HG02970 (cell line): ENCODE results near the gene DNAH1.

Experiments
- ATAC-seq: cut with Tn5 transposase; IDR thresholded peaks from one replicate; pipeline ENCODE4 v1.9.1; 2021; ENCODE audit warnings: mild to moderate bottlenecking, moderate library complexity, moderate number of reproducible peaks; ENCODE audit not compliant: unreplicated experiment, low FRiP score

Gene DNAH1

DNA sequence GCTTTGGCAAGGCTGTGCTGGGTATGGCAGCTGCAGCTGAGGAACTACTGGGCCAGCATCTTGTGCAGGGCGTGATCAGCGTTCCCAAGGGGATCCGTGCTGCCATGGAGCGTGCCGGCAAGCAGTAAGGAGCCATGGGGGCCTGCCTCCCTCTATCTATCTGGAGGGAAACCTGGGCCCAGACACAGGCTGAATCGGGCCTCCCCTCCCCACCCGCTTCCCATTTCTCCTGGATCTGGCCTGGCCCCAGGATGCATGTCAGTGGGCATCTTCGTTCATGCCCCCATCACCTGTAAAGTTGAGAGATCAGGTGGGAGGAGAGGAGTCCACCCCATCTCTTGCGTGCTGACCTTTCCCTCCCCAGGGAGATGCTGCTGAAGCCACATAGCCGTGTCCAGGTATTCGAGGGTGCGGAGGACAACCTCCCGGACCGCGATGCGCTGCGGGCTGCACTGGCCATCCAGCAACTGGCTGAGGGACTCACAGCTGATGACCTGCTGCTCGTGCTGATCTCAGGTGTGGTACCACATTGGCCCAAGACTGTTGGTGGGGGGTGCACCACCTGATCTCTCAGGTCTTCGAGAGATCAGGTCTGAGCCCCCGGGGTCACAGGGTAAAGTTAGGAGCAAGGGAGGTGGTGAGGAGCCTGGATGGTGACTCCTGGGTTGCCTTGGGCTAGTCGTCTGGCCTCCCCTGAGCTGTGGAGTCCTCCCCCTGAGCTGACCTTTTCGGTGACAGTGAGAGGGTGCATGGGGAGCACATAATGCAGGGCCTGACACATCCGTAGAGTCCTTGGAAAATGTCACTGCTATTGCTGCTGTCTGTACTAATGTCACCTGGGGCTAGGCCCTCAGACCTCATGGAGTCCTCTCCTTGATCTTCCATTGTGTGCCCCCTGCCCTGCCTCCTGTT lies 25.3 kb upstream of the DNAH1 start:
- ATAC-seq: no peak

DNA sequence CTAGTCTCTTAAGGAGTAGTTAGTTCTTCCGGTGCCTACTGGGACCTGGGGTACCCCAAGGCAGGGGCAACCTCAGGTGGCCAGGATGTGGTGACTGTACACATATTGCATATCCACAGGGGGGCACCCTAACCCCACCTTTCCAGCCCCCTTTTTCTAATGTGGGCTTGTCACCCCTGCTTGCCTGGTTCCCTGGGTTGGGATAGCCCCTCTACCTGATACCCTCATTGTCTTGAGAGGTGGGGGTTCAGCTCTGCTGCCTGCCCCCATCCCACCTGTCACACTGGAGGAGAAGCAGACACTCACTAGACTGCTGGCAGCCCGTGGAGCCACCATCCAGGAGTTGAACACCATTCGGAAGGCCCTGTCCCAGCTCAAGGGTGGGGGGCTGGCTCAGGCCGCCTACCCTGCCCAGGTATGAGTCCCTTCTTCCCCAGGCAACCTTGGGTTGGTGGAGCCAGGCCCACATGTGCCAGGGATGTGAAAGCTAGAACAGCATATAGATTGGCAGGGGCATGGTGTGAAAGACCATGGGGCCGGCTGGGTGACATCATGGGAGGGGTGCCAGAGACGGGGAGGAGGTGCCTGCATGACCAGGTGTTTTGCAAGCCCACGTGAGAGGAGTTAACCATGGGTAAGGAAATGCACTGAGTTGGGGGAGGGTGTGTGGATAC lies 24.5 kb upstream of the DNAH1 start:
- ATAC-seq: no peak

GRCh38 chr3:52292247-52293065 lies 23.7 kb upstream of the DNAH1 start:
- ATAC-seq: no peak

- ATAC-seq: no peak
Observed at GRCh38 chr3:52293491-52294319, 22.4 kb upstream of the DNAH1 start.

DNA sequence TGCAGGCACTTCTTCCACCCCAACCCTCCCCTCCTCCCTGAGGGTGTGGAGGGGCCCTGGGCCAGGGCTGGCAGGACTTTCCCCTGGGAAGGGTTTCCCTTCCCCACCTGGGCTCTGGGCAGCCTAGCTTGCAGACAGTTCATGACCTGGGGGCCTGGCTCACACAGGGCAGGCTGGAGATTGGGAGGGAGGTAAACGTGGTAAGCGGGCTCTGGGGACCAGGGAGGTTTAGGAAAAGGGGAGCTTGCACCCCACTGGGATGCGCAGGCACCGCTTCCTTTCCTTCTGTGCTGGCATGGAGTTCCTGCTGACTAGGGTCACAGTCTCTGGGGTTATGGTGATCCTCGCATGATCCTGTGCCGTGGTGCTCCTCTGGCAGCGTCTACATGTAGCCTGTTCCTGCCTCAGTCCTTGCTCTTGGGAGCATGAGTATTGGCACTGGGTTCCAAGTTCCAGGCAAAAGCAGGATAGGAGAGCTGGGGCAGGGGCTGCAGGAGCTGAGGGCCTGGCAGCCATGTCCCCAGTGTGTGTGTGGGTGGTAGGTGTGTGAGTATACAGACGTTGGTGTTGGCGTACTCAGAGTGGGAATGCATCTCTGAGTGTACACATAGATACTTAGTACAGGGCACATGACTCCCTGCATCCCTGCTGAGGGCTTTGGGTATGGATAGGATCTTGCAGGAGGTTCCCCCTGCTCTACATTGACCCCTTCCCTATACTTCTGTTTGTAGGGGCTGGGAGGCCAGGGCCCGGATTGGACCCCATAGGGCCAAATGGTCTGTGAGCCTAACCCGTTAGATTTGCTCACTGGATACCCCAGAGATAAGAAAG lies 21.6 kb upstream of the DNAH1 start:
- ATAC-seq: no peak

DNA sequence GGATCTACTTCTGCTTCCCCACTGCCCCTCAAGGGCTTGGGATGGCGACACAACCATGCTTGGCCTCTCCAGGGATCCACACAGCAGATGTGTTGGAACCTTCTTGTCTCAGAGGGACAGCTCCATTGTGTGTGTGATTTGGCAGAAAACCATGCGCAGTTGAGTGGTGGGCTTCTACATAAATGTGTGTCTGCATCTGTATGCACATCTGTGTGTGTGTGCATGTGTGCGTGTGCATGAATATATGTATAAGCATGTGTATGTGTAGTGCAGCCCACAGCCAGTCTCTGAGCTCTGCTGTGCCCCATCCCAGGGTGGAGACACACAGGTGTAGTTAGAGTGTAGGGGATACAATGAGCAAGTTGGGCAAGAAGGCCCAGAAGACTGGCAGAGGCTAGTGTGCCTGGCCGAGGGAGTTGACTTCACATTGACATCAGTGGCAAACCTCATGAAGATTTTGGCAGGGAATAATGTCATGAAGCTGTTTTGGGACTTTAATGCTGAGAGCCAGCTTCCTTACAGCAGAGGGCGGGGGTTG lies 20.4 kb upstream of the DNAH1 start:
- no peak for ATAC-seq

DNA sequence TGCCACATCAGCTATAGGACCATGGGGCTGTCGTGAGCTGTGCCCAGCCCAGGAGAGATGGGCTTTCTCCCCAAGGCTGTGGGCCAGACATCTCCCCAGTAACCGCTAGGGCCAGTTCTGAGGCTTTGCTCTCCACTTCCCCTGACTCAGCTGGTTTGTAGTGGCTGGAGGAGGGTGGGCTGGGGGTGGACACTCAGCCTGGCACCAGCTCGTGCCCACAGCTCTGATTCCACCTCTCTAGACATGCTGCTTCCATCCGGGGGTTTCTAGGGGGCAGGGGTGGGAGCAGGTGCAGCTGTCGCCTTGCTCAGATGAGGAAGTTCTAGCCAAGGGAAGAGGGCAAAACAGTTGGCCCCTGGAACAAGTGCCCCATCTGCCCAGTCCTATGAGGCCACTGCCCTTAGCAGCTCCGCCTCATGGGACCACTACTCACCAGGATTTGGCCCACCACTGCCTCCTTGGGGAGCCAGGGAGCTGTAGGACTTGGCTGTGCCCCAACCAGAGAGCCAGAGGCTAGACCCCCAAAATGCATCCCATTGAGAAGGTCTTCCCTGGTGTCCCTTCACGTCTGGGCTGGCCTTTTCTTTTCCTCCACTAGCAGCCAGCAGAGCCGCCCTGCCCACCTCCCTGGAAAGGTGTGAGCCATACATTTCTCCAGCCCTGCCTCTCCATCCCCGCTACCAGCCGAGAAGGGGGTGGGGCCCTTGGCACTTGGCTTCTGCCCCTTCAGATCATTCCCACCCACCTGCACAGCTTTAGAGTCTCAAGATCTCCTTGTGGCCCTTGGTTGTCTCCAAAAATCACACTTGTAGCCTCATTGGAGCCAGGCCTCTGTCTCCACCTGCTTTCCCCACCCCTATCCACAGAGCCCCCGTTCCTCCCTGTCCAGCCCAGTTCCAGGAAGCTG lies 18.6 kb upstream of the DNAH1 start:
- ATAC-seq: no peak

DNA sequence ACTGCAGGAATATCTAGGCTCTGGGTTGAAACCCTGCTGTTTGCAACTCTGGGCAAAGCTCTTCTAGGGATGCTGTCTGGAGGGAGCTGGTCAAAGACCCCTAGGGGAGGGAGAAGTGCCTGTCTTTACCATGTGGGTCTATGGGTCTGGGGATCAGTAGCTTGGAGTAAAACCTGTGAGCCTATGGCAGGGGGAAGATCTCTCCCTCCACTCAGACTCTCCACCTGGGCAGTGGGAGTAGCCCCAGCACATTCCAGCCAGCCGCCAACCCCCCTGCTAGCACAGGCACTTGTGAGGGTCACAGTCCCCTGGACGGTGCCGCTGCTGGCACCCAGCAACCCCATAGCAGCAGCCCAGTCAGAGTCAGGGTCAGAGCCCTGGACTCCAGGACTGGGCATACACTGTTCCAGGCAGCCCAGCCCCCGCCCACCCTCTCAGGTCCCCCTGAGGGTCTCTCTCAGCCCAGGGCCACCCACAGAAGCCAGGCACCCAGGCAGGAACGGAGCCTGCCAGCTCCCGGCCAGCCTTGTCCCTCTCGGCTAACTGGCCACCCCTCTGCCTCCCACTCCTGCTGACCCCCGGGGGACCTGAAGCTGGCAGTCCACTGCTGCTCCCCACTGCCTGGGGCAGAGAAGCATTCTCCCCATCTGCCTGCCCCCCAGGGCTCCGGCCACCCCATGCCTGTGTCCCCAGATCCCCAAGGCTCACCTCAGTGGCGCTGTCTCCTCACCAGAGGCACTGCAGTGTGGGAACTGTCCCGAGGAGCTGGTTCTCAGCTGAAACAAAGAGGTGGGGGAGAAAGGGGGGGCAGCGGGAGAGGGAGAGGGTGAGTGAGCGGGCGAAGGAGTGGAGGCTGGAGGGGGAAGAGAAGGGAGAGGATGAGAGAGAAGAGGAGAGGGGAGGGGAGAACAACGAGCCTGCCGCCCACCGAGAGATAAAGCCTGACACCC lies 17.7 kb upstream of the DNAH1 start:
- ATAC-seq: no peak

- ATAC-seq: no peak
Observed at GRCh38 chr3:52299247-52299878, 16.8 kb upstream of the DNAH1 start.

DNA sequence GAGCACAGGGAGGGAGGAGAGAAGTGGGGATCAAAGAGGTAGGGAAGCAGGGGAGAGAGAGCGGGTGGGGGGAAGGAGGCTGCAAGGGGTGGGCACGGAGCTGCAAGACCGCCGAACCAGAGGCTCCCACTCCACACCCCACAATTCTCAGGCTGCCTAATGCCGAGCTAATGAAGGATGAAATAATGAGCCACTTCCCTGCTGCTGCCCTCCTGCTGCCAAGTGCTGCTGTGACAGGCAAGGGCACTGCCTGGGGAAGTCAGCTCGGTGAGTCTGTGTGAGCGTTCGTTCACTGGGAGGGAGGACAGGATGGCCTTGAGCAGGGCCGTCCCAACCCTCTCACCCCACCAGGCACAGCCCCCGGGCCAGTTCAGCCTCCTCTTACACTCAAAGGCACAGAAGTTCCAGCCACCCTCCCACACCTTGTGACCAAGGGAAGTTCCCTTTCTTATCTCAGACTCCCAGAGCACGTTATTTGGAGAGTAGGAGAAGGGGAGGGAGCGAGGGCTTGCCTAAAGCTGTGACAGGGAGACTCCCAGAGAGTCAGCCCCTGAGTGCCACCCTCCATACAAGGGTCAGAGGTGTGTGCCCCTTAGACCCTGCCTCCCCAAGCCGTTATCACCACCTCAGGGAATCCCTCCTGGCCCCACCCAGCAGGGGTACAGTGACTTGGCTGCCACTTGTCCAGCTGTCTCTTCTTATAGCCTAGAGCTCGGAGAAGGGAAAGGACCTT lies 16.1 kb upstream of the DNAH1 start:
- no peak for ATAC-seq

DNA sequence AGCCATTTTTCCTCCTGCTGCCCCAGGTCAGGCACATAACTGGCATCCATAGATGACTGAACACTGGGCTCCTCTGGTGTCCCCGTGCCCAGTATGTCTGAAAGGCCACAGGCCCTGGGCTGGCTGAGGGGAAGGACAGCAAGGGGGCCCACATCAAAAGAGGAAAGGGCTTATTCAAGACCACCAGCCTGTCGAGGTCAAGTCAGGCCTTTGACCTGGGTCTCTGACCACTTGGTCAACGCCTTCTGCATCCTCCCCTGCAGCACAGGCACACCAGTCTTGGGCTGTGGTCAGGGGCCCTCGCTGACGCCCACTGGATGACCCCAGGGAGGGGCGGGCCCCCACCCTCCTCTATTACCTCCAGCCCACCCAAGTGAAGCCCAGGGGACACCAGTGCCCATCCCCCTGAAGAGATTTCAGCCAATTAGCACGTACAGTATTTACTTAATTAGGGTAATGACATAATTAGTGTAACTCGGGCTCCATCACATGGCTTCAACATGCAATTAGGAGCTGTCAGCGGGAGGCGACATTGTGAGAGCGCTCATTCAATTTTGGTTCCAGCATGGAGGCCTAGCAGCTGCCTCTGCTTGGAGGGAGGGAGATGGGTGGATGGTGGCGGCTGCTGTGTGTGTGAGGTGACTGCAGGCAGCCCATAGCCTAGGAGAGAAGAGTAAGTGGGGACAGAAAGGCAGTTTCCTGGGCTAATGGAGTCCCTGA lies 13.5 kb upstream of the DNAH1 start:
- no peak for ATAC-seq

DNA sequence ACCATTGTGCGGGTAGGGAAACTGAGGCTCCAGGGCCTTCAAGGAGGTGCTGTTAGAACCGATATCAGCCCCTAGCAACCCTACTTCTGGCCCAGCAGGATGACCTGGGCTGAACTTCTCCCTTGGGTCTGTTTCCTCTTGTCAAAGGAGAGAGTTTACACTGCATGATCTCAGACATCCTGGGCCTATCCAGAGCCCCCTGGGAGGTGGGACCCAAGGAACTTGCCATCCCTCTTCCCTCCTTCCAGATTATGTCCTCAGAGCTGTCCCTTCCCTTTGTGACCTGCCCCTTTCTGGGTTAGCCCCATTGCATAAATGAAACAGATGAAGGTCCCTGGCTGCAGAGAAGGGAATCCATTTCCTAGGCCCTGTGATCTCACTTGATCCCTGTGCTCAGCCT lies 12.3 kb upstream of the DNAH1 start:
- ATAC-seq: no peak

- no peak for ATAC-seq
Observed at GRCh38 chr3:52305926-52306325, 10.2 kb upstream of the DNAH1 start.

DNA sequence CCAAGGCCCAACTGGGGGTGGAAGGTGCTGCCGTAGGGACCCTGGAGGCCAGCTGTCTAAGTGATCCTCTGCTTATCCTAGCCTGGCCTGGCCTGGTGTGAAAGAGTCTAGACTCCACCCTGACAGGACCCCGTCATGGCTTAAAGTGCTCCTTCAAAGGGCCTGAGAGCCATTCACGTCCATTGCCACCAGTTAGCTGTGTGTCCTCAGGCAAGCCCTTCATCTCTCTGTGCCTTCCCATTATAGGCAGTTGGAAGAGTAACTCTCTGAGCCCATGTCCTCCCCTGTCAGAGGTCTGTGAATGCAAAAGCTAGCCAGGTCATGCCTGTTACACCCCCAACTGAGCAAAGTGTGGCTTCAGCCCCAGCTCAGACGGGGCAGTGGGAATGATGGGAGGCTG lies 9.1 kb upstream of the DNAH1 start:
- no peak for ATAC-seq

DNA sequence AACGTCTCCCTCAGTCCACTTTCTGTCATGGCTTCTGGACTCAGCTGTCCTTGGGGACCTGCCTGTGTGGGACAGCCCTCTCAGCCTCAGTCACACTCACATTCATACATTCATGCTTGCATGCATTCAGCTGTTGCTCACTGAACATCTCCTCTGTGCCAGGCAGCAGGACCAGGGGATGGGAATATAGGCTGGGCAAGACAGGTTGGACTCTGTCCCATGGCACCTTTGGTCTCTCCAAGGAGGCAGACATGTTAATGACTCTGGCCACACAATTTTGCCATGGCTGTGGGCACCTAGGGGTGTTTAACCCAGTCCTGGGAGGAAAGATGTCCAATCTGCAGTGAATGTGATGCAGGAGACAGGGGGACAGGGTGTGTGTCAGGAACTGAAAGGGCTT lies 7.8 kb upstream of the DNAH1 start:
- ATAC-seq: no peak
